WTC11 (cell line): ENCODE results near the gene ZSCAN29.

Experiments used
- CDX4 ChIP-seq: fragments of 250-450 bp; sonication (Bioruptor Pico); IDR thresholded peaks from 2 replicates; pipeline ENCODE4 v1.9.0; 2021; ENCODE audit warnings: moderate library complexity, mild to moderate bottlenecking, inconsistent platforms, borderline replicate concordance
- CTCF ChIP-seq: fragments of 200-600 bp; IDR thresholded peaks from 2 replicates; pipeline ENCODE4 v1.8.0; 2022; ENCODE audit warnings: antibody characterized with exemption

GRCh38 chr15:43329217-43329959, 41.5 kb downstream of the ZSCAN29 start:
- TF ChIP-seq CDX4 (CRISPR knock-in tag) (no peak), CTCF (no peak)
